ENCODE results near the gene SNCAIP. TPM values are rescaled to one million over a fixed set of nuclear protein-coding genes. Genes with fewer than 3 reads are reported as not detected.

Gene SNCAIP
- total RNA-seq, 1 donor from 2014 or later, result 48.2 TPM

DNA sequence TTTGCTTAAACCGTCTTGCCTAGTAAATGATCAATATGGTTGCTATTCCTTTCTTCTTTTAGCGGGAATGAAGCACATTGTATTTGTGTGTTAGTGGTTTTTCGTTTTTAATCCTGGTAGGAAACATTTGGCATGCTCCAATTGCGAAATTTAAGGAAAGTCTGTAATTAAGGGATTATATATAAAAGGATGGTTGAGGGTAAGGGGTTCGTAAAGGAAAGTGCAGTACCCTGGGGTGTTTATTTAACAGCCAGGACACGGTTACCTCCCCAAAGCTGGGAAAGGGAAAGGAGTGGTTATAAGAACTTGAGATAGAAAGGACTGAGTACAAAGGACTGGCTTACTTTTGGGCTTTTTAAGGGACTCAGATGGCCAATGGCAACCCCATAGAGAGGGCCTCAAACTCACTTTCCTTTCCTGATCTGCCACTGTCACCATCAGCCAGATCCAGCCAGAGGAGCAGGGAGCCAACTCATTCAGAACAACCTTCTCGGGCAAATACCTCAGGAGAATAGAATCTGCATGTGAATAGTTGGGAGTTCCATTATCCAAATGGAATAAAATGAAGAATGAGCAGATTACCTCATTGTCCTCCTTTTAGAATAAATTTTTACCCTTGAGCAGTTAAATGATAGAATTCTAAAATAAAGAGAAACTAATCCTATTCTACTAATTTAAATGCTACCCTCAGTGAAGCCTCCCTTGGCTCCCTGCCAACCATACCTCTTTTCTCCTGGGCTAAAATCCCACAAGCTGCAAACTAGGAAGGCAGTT is 117.7 kb downstream of the SNCAIP start:
- DNase-seq, result no peak

DNA sequence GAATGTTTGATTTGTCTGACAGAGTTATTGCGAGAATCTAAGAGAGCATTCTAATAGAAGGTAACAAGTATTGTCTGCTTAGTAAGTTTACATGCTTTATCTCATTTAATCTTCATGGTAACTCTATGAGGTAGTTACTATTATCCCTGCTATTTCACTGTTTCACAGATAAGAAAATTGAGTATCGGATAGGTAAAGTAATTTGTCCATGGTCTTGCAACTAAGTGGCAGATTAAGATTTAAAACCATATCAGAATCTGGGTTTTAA is 118.2 kb downstream of the SNCAIP start:
- no peak for DNase-seq

DNA sequence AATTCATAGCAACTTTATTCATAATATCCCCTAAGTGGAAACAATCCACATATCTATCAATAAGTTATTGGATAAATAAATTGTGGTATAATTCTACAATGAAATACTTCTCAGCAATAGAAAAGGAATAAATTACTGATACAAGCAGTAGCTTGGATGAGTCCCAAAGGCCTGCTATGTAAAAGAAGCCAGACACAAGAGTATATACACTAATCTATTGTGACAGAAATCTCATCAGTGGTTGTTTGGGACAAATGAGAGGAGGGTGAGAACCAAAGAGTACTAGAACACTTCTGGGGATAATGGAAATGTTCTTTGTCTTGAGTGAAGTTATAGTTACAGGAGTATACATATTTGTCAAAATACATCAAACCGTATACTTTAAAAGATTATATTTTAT is 119.3 kb downstream of the SNCAIP start:
- DNase-seq, result no peak

DNA sequence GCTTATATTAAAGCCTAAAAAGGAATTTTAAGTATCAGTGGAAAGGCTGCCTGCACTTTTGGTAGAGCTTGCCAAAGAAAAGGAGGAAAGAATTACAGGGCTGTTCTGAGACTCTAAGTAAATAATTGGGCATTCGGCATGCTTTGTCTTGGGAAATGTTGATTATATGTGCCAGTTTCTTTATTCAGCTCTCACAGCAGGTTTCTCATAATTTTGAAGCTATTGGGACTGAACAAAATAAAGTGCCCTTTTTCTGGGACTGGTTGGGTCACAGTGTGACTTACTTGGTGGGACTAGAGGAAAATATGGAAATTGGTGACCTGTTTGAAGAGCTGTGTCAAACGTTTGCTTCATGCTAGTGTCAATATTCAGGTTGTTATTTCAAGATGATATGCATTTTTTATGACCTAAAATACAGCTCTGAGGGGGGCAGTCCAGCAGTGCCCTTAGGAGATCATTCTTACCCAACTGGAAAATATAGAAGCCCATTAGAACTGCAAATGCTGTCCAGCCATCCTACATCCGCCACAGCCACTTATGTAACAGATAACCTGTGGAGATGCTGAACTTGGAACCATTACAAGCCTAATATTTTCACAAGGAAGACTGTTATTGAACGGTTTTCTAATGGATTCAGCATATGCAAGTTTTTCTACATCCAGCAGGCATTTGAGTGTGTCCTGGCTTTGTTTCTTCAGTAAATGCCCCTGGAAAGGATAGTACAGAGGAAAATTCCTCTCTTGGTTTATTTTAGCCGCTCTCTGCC is 122.4 kb downstream of the SNCAIP start:
- no peak for DNase-seq

DNA sequence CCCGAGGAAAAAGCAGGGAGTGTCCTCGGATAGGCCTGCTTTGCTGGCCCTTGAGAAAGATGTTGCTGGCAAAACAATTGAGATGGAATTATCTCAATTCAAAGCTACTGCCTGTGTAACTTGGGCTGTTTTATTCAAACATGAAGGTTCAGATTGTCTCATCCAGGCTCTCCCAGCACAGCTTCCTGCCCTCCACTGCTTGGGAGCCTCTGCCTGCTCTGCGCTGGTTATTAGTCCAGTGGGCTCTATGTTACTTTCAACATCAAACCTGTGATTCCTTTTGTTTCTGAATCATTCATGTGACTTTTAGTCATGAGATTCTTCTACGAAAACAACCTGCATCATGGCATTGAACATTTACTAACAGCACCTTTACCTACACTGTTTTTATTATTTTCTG is 123.2 kb downstream of the SNCAIP start:
- DNase-seq, result no peak

DNA sequence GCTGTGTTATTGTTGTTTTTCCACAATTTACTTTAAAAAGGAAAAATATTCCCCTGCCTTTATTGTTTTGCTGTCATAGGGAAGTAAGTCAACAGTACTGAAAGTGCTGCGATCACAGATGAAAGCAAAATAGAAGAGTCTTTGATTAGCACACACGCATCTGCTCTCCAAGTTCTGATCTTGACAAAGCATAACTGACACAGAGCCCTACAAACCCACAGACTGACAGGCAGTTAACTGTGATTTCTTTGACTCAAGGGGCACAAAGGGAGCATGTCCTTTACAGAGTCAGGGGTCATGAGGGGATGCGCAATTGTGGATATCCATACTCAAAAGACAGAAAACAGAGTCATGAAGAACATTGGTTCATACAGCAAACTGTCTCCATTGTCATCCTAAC is 123.7 kb downstream of the SNCAIP start:
- DNase-seq, result no peak

DNA sequence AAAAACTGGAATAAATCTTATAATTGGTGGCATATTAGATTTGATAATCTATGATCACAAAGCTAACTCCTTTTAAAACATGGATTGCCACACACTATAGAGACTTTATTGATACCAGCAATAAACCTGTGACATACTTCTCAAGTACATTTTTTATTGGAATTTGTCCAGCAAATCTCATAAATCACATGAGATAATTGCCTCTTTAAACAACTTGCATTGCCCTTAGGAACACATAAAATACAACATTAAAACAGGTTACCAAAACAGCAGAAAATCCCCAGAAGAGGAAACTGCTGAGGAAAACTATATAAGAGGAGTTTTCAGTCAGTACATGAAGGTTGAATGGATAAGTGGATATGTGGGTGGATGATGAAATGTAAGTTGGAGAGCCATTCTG is 124.6 kb downstream of the SNCAIP start:
- no peak for DNase-seq

DNA sequence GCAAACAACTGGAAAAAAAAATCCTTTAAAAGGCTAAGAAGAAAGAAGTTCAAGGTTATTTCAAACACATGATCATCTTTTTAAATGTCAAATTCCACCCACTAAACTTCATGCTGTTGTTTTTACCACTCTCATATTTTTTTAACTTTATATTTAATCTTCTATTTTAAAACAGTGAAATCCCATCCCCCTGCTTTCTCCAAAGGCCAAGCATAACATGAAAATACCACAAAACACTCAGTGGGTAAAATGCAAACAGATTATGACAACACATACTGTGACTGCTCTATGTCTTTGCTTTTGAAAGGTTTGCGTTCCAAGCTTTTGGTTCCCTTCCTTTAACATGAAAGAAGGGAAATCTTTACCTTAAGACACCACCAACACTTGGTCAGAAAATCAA is 127.6 kb downstream of the SNCAIP start:
- DNase-seq, result no peak

DNA sequence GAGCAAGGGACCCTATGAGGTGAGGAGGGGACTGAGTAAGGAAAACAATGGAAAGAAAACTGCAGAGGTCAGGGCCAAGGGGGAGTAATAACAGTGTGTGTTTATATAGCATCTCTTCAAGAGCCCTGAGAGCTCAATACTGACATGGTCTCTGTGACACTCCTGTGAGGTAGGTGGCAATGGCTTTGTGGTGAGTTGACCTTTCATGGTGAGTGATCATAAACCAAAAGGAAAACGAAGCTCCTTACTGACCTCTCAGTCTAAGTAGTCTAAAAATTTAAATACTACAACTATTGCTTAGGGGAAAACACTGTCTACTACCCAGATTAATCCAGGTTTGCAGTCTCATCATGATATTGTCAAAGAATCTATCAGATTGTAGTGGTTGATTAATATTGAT is 130.9 kb downstream of the SNCAIP start:
- DNase-seq, result no peak

DNA sequence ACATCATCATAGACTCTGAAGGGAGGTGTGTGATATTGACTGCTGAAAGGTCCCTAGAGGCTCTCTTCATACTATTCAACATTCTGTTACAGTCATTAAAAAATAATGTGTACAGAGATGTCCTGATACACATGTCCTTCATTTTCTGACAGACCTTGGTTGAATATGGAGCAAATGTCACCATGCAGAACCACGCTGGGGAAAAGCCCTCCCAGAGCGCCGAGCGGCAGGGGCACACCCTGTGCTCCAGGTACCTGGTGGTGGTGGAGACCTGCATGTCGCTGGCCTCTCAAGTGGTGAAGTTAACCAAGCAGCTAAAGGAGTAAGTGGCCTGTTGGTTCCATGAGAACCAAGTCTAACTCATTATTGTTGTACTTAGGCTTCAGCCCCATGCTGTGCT is 132.4 kb downstream of the SNCAIP start:
- DNase-seq, result no peak

DNA sequence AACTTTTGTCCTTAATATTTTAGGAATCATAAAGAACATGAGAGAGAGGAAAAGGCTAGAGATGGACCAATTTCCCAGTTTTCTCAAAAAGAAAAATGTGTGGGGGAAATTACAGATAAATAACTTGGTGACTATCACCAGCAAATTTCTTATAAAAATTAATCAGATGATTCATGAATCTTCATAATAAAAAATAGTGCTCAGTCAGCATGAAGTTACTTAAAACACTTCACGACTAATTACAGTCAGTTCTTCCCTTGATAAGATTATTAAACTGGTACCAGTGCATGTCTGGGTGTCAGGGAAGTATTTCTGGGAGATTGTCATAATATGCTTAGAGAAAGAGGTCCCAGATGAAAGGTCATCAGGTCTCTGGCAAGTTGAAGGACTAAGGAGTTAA is 133.0 kb downstream of the SNCAIP start:
- DNase-seq, result no peak

DNA sequence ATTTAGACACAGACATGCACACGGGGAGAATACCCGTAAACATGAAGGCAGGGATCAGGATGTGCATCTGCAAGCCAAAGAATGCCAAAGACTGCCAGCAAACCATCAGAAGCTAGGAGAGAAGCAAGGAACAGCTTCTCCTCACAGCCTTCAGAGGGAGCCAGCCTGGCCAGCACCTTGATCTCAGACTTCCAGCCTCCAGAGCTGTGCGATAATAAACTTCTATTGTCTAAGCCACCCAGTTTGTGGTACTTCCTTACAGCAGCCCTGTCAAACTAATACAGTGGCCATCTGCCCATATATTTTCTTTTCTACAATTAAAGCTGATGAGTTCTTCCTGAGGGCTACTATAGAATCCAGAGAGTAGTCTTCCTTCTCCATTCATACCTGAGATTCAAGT is 135.0 kb downstream of the SNCAIP start:
- no peak for DNase-seq

DNA sequence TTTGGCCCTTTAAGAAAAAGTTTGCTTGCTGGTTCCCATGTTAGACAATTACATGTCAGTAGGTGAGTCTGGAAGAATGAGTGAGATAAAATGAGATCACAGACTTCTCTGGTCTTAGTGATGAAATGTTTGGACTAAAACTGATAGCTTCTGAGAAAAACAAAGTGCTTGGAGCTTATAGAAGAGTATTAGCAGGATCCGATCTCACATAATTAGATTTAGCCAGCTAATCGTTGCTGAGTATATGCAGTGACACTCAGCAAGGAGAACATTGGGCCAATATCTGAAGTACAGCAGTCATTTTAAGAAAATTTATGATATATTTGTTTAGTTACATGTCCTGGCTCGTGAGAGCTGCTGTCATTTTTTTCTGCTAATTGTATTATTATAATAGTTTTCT is 135.8 kb downstream of the SNCAIP start:
- no peak for DNase-seq

DNA sequence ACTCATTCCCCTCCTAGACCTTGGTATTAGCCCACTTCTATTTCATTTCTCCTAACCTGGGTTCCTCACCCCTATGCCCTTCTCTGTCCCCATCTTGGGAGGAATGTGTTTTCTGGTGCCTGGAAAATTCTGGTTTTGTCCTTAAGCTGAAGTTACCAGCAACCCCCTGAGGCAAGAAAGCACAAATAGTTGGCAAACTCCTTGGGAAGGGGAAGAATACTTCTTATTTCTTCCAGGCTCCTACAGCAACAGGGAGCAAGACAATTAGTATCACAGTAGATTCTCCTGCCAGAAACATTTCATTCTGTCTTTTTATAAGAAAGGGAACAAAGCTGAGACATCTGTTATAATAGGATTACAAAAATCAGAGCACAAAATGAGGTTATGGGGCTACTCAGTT is 142.5 kb downstream of the SNCAIP start:
- no peak for DNase-seq

DNA sequence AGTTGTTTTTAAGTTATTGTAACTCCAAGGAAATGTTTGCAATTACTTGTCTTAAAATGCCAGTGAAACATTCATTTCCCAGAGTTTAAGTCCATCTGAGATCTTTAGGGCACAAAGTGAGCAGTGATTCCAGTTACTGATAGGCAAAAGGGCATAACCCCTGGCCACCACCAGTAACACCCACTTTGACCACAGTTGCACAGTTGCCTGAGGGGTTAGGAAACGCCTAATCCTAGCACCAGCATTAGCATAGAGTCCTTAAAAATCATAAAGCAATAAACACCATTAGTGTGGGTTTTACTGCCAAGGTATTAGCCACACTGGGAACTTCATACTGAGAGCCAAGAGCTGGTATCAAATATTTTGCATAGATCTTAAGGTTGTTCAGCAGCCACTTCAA is 143.9 kb downstream of the SNCAIP start:
- no peak for DNase-seq

DNA sequence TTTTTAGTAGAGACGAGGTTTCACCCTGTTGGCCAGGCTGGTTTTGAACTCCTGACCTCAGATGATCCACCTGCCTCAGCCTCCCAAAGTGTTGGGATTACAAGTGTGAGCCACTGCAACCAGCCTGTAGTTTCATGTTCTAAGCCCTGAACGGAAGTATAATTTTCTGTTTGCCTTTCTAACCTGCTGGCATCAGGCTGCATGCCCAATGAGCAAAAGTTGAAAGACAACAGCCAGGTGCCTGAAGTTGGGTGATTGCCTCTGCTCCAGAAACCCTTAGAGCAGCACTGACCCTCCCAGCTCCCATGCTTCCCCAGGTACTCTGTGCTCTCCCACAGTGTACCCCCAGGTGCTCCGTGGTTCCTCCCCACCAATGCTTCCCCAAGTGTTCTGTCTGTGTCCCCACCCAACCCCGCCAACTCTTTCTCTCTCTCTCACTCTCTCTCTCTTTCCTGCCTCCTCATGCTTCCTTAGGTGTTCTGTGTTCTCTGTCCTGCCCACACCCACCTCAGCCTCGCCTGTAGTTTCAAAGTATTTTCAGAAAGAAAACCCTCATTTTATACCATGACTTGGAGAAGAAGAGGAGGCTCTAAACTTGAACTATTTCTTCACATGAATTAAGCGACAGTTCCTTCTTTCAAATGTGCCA is 145.3 kb downstream of the SNCAIP start:
- DNase-seq, result no peak

DNA sequence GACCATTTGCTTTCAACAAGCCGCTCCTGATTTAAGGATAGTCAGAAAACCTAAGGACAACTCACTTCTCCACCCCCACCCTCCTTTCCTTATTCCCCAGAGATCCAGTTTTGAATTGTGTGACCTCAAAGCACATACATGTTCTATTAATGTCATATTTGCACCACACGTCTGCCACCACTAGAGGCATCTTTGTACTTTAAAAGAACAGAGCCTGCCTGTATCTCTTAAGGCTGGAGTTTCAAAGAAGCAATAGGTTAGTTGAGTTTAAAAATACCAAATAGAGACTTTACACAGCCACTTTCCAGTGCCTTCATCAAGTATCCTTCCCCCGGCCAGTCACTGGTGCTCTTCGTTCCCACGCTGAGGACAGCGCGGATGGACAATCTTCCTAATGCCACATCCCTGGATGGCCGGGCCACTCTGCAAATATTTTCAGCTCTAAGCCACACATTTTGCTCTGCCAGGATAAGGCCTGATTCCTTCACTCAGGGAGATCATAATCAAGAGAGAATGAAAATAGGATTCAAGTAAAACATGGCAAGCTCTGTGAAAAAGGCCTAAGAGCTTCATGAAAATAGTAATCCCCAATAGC is 146.3 kb downstream of the SNCAIP start:
- DNase-seq, result no peak

DNA sequence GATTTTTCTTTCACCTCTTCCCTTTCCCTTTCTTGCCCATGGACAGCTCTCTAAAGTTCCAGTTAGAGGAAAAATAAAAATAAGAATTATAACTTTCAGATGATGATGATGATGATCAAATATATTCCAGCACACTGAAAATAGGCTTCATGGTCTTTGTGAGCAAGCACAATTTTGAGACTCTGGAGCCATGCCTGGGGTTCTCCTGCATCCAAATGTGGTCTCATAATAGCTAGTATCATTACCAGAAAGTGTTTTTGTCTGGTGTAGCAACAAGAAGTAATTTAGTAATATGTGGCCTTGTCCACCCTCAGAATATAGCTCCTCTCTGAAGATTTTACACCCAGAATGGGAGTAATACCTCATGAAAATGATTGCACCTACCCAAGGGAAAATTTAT is 150.4 kb downstream of the SNCAIP start:
- DNase-seq, result no peak

DNA sequence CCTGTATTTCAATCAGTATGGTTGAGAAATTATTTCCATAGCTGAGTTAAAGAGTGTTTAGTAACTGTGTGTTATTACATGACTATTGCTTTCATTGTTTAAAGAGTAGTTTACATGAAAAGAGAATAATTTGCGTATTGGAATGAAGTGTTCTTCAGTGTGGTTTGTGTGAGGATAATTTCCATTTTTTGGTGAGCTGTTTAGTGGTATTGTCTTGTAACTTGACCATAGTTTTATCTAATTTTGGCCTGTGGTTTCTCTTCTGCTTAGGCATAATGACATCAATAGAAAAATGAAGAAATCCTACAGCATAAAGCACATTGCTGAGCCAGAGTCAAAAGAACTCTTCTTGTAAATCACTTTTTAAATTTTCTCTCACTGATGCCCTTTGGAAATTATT is 151.2 kb downstream of the SNCAIP start:
- no peak for DNase-seq

DNA sequence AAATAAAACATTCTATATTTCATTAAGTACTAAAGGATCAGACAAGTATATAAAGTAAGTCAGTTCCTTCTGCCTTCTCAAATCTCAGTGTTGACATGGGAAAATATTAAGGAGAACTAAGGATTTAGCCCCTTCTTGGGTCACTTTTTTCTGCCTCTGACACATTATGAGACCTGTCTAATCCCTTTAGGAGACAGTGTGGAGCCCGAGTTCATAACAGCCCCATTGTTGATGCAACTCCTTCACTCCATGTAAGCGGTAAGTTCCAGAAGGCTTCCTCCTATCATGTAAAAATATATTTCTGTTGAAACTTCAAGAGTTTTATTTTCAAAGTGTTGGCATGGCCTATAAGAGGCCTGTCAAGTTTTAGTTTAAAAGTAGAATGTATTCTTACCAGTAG is 152.2 kb downstream of the SNCAIP start:
- no peak for DNase-seq

DNA sequence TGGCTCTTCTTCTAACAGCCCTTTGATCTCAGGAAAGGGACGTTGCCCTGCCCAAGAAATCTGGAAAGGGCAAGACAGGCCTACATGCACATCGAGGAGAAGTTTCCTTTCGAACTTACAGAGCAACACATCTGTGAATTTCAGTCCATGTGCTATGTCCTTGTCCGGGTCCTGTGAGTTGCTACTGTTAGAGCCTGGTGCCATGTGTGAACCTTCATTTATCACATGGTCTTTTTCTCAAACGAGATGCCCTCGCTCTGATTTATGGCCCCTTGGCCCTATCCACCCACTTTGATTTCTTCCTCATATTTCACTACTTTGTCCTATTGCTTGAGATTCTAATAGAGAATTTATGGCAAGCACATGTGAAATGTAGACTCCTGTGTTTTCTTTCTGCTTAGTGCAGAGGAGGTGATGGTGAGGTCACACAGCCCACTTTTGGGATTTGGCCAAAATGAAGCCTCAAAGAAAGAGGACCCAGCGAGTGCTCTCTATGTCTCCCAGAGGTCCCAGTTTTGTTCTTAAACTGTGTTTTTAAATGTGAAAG is 153.1 kb downstream of the SNCAIP start:
- DNase-seq, result no peak

DNA sequence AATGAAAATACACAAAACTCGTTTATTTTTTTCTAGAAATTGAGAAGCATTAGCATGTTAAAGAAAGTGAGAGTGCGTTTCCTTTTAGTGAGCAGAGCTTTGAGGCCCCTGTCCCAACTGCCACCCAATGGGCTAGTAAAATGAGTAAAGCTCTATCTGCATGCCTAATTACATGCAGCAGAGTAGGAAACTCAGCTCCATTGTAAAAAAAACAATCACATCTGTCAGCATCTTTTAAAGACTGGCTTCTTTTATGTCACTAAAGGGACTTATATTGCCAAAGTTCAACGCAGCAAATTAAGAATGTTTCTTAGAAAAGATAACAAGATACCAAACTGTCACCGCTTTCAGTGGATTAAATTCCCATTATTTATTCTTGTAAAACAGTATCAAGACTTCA is 154.0 kb downstream of the SNCAIP start:
- no peak for DNase-seq
